ENCODE data around the gene PEAK1. TPM values are rescaled to one million over a fixed set of nuclear protein-coding genes. Genes with fewer than 3 reads are reported as not detected.

Gene PEAK1
- total RNA-seq, 4 donors from 2014 or later, result 37.8 to 75.3 (median 55.0) TPM

DNA sequence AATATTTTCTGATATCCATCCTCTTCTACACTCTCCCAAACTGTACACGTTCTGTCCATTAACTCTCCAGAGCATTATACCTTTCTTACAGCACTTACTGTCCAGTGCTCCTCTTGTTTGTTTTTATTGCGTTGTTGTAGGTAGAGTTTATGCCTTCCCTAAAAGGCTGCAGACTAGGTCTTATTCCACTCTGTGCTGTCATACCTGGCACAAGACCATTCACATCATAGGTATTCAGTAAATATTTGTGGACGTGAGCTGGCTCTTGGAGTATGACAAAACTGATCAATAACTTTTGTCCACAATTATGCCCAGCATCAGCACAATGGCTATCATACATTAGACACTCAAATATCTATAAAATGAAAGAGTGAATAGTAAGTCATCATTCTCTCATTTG is 5.2 kb upstream of the PEAK1 start:
- TF ChIP-seq CTCF (IDR thresholded peaks at IDR 0.05), result no peak
- DNase-seq (ENCODE audit: low spot score) (no peak), ATAC-seq (ENCODE audit: low FRiP score) (no peak)

DNA sequence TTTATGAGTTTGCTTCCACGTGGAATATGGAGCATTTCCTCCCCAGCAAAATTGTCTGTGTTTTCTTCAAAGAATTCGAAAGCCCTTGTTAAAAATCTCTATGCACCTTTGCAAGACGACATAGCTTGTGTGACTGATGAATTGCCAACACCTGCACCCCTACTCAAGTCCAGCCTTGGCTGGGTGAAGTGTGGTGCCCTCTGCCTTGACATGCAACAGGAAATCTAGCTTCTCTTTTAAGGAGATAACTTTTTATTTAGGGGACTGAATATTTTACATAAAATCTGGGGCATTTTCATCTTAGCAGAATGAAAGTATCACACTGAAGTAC is 1.4 kb upstream of the PEAK1 start:
- DNase-seq (ENCODE audit: low spot score) (no peak), ATAC-seq (ENCODE audit: low FRiP score) (no peak)
- TF ChIP-seq CTCF (IDR thresholded peaks at IDR 0.05), result no peak

DNA sequence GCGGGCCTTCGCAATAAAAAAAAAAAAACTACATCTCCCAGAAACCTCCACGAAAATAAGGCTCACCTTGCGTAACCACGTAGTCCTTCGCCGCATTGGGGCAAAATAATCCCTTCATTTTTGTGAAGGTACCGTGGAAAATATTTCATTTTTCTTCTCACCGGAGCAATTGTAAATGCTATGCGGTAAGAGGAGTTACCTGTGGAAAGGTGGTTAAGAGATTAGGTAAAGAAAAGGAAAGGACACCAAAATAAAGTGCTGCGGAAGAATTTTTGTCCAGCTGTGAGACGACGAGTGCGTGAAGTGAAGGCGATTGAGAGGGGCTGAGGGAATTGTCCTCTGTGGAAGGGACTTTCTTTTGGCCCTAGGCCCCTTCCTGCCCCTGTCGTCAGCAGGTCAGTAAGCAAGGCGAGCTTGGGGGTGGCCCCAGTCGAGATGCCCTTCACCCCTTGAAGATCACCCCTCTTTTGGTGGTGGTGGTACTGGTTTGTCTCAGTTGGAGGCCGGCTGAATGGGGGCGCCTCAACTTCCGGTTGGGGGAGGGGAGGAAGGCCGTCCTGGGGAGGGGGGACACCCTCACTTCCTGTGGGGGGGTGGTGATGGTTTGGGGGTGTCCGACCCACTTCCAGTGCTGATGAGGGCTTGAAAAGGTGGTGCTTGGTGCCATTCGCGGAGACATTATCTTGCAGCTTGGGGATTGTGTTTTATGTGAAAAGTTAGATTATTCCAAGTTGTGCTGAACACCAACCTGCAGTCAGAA is 886 bp upstream of the PEAK1 start, which contains the start of gene HMG20A:
TSS of gene HMG20A (plus strand) at position 279 of the 760 bp plus-strand sequence. CDS start 37,520 bp downstream, outside the sequence.
- DNase-seq (ENCODE audit: low spot score) (peak; percentile 26), ATAC-seq (ENCODE audit: low FRiP score) (peak; percentile 13)
- no peak for TF ChIP-seq CTCF (IDR thresholded peaks at IDR 0.05)

DNA sequence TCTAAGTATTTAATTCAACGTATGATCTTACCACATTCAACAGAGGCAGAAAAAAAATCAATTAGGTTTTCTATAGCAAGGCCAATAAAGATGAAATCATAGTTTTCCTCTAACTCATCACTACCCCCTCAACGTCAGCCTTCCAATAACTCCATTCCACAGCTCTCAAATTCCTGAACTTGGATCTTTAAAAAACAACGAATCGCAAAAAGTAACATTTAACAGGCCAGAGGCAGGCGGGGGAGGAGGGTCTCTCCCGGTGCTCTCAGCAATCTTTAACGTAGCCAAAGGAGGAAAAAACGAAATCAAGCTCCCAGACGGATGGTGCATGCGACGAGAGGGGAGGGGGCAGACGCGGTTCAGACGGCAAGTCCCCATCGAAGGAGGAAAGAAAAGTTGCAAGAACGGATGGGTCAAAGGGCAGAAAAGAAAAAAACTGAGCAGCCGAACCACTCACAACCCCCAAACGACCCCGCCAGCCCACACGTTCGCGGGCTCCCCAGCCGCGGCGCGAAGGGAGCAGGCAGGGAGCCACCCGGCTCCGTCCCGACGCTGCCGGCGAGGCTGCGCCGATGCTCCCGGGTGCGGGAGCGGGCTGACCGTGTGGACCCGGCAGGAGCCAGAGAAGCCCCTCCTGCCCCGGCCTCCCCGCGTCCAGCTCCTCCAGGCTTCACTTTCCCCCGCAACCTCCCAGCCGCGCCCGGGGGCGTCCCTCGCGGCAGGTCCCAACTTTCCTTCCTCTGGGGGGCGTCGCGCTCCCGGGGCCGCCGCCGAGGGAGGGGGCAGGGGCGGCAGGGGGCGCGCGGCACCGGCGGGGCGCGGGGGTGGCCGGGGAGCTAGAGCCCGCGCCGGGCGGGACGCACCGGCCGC is 703 bp downstream of the PEAK1 start:
- ATAC-seq (ENCODE audit: low FRiP score) (peak; percentile 38), DNase-seq (ENCODE audit: low spot score) (no peak)
- no peak for TF ChIP-seq CTCF (IDR thresholded peaks at IDR 0.05)

DNA sequence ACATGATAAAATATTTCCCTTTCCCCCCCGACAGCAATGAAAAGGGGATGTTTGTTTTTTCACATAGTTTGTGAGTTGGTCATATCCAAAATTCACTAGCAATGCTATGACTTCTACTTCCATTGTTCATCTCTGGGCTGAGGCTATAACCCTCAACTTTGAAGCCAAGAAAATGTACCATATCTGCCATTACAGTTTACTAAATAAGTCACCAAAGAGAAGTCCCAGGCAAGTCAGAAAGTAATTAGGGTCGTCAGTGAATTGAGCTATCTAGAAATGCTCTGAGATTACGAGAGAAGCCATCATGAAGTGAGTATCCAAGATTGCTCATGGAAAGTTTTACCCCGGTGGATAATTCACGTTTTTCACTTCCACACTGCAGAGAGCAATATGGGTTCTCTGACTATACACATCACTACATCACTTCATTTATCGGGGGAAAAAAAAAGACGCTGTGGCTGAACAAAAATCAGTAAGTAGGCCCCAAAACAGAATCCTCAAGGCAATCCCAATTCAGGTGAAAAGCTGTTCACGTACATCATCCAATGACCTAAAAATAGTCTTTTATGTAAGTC is 1.4 kb downstream of the PEAK1 start:
- ATAC-seq (ENCODE audit: low FRiP score), result no peak
- TF ChIP-seq CTCF (IDR thresholded peaks at IDR 0.05), result no peak
- DNase-seq (ENCODE audit: low spot score), result no peak

DNA sequence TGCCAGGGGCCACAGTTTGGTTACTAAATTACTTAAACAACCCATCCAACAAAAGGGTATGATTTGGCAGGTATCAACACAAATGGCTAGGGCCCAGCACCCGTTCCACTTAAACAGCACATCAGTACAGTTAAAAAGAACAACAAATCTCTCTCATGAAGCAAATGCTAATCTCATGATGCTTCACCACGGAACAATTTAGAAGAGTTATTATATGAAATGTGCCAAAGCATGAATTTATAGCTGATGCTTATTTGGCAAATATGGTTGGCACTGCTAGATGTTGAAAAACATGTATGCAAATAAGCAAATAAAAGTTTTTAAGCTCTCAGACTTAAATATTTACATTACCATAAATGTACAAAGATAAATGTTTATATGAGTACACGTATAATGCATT is 2.3 kb downstream of the PEAK1 start:
- TF ChIP-seq CTCF (IDR thresholded peaks at IDR 0.05), result no peak
- DNase-seq (ENCODE audit: low spot score), result no peak
- no peak for ATAC-seq (ENCODE audit: low FRiP score)

All from omental fat pad (tissue), 4 donors.